BE2C (cell line): ENCODE results near the gene GPC3.

Source experiments
- DNase-seq: peaks from one replicate; pipeline ENCODE4 v3.0.0-alpha.2; 2020
- H3K27me3 ChIP-seq: fragments of 250-450 bp; sonication (Bioruptor Pico); 2 replicates; pipeline ENCODE4 v1.5.1; 2020; ENCODE audit warnings: mild to moderate bottlenecking
- H3K36me3 ChIP-seq: fragments of 250-450 bp; sonication (Bioruptor Pico); 2 replicates; pipeline ENCODE4 v1.5.1; 2020; ENCODE audit warnings: mild to moderate bottlenecking
- H3K4me1 ChIP-seq: fragments of 250-450 bp; sonication (Bioruptor Pico); 2 replicates; pipeline ENCODE4 v1.5.1; 2020
- H3K4me3 ChIP-seq: 2 replicates; pipeline ENCODE4 v1.5.1; 2011; ENCODE audit warnings: low read depth, low read length
- H3K9me3 ChIP-seq: fragments of 250-450 bp; sonication (Bioruptor Pico); 2 replicates; pipeline ENCODE4 v1.5.1; 2020
- TF ChIP-seq, protein P1 (sequence below): IDR thresholded peaks from 2 replicates; pipeline ENCODE4 v1.5.1; 2012; ENCODE audit warnings: mild to moderate bottlenecking, low read depth, low read length

GPC3 gene

DNA sequence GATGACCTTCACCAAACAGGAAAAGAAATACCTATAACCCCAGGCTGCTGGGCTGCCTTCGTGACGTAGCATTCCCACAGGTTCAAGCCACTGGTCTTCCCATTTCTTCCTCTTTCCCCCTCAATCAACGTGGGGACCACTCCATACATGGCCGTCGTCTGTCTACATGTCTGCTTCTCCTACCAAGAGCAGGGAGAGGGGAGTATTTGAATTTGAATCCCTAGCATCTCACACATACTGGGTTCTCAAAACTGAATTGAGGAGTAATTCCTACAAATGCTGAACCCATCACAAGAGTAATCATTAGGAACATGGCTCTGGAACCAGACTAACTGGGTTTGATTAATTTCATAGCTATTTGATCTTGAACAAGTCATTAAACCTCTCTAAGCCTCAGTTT is 17.3 kb downstream of the GPC3 start:
- no peak overlapping the region for H3K4me3 ChIP-seq
- H3K36me3 ChIP-seq, result no peaks in the 10 kb centered on the region
- no peaks in the 10 kb centered on the region for H3K27me3 ChIP-seq
- H3K4me1 ChIP-seq, result no peaks in the 10 kb centered on the region
- DNase-seq, result no peak
- TF ChIP-seq, protein P1, sequence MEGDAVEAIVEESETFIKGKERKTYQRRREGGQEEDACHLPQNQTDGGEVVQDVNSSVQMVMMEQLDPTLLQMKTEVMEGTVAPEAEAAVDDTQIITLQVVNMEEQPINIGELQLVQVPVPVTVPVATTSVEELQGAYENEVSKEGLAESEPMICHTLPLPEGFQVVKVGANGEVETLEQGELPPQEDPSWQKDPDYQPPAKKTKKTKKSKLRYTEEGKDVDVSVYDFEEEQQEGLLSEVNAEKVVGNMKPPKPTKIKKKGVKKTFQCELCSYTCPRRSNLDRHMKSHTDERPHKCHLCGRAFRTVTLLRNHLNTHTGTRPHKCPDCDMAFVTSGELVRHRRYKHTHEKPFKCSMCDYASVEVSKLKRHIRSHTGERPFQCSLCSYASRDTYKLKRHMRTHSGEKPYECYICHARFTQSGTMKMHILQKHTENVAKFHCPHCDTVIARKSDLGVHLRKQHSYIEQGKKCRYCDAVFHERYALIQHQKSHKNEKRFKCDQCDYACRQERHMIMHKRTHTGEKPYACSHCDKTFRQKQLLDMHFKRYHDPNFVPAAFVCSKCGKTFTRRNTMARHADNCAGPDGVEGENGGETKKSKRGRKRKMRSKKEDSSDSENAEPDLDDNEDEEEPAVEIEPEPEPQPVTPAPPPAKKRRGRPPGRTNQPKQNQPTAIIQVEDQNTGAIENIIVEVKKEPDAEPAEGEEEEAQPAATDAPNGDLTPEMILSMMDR, result no peak
- no peaks in the 10 kb centered on the region for H3K9me3 ChIP-seq

DNA sequence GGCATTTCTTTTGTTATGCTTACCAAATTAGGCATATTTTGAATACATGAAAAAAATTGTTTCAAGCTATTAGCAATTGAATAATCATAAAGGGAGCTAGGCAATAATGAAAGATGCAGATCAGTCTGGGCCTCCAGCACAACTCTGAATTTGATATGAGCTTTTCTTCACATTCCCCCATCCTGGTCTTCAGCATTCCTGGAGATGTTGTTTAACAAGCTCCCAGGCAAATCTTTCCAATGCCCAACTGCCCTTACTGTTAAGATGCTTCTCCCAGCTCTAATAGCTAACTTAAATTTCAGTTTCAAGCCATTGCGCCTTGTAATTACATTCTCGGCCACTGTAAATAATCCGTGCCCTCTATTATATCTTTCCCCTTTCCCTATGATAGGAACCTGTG is 19.2 kb downstream of the GPC3 start:
- Histone ChIP-seq H3K4me1 (no peaks in the 10 kb centered on the region), H3K27me3 (no peaks in the 10 kb centered on the region), H3K36me3 (no peaks in the 10 kb centered on the region), H3K9me3 (no peaks in the 10 kb centered on the region), H3K4me3 (no peak overlapping the region)
- no peak for DNase-seq
- TF ChIP-seq, protein P1, result no peak

DNA sequence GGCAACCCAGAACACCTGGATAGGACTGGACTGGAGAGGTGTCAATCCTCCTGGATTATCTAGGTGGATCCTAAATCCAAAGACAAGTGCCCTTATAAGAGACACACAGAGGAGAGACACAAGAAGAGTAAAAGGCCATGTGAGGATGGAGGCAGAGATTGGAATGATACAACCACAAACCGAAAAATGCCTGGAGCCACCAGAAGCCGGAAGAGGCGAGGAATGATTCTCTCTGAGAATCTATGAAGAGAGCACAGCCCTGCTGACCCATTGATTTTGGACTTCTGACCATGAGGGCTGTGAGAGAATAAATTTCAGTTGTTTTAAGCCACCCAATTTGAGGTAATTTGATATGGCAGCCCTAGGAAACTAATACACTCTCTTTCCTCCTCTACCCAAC is 20.1 kb downstream of the GPC3 start:
- no peak for DNase-seq
- Histone ChIP-seq H3K9me3 (no peaks in the 10 kb centered on the region), H3K4me1 (no peaks in the 10 kb centered on the region), H3K36me3 (no peaks in the 10 kb centered on the region), H3K27me3 (no peaks in the 10 kb centered on the region), H3K4me3 (no peak overlapping the region)
- TF ChIP-seq, protein P1, result no peak

GRCh38 chrX:133961046-133961445 is 24.3 kb downstream of the GPC3 start:
- no peaks in the 10 kb centered on the region for H3K27me3 ChIP-seq
- no peak overlapping the region for H3K4me3 ChIP-seq
- no peaks in the 10 kb centered on the region for H3K4me1 ChIP-seq
- no peaks in the 10 kb centered on the region for H3K36me3 ChIP-seq
- H3K9me3 ChIP-seq, result no peaks in the 10 kb centered on the region
- TF ChIP-seq, protein P1, result no peak
- no peak for DNase-seq

DNA sequence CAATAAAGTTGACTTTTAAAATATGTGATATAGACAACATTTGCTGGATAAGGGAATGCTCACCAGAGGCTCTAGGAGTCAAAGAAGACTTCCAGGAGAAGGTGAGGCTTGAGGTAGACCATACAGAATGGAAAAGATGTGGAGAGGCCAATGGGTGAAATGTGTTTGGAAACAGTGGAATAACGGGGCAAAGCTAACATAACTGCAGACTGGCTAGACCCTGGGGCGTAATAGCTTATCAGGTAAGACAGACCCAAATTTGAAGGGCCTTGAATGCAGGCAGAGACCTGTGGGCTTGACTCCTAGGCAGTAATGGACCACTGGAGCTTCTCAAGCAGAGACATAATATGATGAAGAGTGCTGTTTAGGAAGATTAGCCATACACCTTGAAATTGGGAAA is 25.4 kb downstream of the GPC3 start:
- no peak for DNase-seq
- TF ChIP-seq, protein P1, result no peak
- no peak overlapping the region for H3K4me3 ChIP-seq
- H3K4me1 ChIP-seq, result no peaks in the 10 kb centered on the region
- no peaks in the 10 kb centered on the region for H3K36me3 ChIP-seq
- no peaks in the 10 kb centered on the region for H3K9me3 ChIP-seq
- H3K27me3 ChIP-seq, result no peaks in the 10 kb centered on the region

DNA sequence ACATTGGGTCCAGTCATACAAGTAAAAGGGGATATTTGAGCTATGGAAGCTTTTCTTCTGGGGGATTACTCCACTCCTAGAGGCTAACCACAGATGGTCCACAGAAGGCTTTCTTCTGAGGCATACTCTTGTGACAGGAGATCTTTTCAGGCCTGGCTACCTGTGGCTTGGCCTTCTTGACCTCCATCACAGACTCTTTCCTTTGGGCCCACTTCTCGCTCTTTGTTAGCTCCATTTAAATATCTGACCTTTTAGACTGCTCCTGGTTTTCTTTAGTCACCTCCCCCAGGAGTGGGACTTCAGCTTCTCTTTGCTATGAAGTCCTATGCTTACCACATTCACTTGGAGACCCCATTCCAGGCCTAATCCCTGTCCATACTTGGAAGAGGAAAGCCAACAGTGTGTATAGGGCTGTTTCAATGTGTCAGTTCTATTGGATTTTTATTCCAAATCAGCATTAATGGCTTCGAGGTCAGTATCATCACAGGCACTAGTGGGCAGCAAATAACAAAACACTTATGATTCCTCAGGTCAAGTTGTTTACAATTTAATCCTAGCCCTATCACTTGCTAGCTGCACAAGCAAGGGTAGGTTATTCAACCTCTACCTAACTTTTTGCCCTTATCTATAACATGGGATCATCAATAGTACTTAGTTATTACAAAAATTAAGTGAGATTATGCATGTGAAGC is 26.3 kb downstream of the GPC3 start:
- TF ChIP-seq, protein P1, result no peak
- no peaks in the 10 kb centered on the region for H3K9me3 ChIP-seq
- H3K4me1 ChIP-seq, result no peaks in the 10 kb centered on the region
- no peak overlapping the region for H3K4me3 ChIP-seq
- H3K27me3 ChIP-seq, result no peaks in the 10 kb centered on the region
- no peaks in the 10 kb centered on the region for H3K36me3 ChIP-seq
- no peak for DNase-seq
